ENCODE data around the gene RBM33.

- TF ChIP-seq CTCF (optimal IDR thresholded peaks at IDR 0.05 in 1 of 3, IDR thresholded peaks at IDR 0.05 in 1 of 3, conservative IDR thresholded peaks at IDR 0.05 in 1 of 3; ENCODE audit: extremely low read depth in 1 of 3, insufficient read depth in 2 of 3, low read length in 3 of 3) (peak in 1 of 3 experiments; percentile 16), EZH2 (IDR thresholded peaks at IDR 0.05; ENCODE audit: low read length) (no peak)
Measured at GRCh38 chr7:155644971-155645509, 579 bp downstream of the RBM33 start.
